HG03025 (cell line): ENCODE results near the gene EIF2AK2.
A peak's percentile ranks its signal among the peaks of the same experiment; 100 is the strongest.

Experiments used
- ATAC-seq: cut with Tn5 transposase; IDR thresholded peaks from one replicate; pipeline ENCODE4 v1.9.1; 2021; ENCODE audit warnings: mild to moderate bottlenecking, moderate library complexity; ENCODE audit not compliant: unreplicated experiment, low FRiP score

Gene EIF2AK2

DNA sequence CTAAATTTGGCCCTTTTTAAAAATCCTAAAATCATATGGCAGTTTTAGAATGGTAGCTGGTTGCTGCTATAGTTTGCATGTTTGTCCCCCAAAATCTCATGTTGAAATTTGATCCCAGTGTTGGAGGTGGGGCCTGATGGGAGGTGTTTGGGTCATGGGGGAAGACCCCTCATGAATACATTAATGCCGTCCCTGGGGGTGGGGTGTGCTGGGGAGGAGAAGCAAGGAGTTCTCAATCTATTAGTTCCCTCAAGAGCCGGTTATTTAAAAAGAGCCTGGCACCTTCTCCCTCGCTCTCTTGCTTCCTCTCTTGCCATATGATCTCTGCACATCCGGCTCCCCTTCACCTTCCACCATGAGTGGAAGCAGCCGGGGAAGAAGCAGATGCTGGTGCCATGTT, 51.6 kb downstream of the EIF2AK2 start:
- ATAC-seq: no peak

DNA sequence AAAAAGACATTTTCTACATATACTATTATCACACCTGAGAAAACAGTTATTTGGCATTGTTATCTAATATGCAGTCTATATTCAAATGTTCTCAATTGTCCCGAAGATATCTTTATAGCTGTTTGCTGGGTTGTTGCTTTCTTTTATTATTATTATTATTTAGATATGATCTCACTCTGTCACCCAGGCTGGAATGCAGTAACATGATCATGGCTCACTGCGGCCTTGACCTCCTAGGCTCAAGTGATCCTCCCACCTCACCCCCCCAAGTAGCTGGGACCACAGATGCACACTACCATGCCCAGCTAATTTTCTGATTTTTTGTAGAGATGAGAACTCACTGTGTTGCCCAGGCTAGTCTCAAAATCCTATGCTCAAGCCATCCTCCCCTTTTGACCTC, 52.6 kb downstream of the EIF2AK2 start:
- ATAC-seq: no peak

DNA sequence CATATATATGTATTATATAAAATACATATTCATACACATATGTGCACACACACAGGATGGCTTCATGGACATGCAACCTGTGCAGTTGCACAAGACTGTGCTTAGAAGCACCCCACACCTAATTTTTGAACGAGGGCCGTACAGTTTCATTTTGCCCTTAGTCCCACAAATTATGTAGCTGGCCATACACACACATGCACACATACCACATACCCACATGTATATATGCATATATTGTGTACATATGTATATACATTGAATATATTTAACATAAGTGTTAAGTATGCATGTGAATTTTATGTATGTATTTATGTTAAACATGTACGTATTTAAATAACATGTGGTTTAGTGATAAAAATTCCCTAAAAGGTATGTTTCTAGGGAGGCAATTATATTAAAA, 54.2 kb downstream of the EIF2AK2 start:
- ATAC-seq: no peak

DNA sequence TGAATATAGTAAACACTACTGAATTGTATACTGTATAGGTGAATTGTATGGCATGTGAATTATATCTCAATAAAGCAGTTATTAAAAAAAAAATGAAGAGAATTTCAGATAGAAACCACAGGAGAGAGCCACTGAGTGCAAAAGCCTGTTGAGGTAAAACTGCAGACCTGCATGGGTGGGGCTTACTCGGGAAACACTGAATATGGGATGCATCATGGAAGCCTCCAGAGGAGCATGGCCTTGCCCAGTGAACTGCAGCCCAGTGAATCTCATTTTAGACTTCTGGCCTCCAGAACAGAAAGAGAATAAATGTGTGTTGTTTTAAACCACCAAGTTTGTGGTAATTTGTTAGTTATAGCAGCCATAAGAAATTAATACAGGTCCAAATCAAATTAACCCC, 56.7 kb downstream of the EIF2AK2 start:
- ATAC-seq: no peak

DNA sequence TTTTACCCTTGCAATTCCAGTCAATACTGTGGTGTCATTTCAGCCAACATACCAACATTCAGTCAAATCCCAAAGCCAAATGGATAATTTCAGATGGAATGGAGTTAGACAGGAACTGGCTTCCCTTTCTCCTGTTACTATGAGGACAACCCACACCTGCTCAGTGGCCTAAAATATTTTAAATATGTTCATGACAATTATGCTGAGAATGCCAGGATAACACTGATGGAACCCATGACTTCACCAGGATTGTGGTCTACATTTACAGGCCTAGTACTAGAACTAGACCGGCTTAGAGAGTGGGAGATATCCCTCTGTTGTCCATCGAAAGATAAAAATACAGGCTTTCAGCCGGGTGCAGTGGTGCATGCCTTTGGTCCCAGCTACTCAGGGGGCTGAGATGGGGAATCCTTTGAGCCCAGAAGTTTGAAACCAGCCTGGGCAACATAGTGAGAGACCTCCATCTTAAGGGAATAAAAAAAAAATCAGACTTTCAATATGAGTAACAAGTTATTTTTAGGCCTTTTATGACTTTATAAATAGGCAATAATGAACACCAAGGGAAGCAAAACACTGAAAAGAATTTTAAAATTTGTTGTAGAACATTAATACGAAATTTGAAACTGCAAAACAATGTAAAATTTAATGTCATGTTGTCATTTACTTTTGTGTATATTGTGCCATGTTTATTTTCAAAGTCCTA, 58.2 kb downstream of the EIF2AK2 start:
- no peak for ATAC-seq

DNA sequence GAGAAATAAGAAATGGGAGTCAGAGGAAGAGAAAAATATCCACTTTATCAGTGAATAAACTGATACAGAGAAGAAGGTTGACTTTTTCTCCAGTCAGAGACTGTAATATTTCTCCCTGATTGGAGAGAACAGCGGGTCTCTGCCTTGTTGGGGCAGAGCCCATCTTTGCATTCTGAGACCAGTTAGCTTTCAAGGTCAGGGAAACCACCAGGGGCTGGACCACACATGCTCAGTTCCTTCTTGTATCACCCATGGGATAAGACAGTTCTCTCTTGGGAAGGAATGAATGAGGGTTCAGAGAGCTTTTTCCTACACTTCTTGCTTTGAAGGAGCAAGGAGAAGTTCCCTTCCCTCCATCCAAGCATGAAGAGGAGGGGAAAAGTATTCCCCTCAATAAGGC, 60.2 kb downstream of the EIF2AK2 start:
- no peak for ATAC-seq

DNA sequence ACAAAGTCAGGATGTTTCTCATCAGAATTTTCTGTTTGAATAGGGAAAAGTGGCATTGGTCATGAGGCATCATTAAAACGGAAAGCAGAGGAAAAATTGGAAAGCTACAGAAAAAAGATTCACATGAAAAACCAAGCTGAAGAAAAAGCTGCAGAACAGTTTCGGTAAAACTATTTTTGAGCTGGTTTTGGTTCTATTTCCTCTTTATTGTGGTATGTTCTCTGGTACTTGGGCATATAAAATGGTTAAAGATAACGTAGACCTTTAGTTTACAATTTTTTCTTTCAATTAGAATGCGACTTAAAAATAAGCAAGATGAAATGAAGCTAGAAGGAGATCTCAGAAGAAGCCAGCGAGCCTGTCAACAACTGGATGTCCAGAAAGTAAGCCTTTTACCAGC, 64.9 kb downstream of the EIF2AK2 start:
- ATAC-seq: peak; percentile 40

DNA sequence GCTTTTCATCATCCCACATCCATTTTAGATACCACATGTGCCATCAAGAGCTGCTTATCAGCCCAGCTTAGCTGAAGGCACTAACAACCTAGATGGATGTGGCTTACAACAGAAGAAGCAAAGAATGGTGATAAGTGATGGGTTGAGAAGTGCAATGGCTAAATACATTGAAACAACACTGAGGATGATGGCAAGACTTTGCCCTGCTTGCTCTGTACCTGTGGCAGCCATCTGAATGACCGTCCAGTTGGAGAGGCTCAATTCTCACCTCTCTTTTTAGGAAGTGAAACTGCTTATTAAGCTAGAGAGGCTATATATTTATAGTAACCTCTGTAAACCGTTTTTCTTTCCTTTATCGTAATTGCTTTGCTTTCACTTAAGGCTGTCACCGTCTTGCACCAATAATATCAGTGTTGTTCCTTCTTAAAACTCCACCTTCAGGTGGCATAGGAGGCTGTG, 66.7 kb downstream of the EIF2AK2 start:
- ATAC-seq: peak; percentile 76

DNA sequence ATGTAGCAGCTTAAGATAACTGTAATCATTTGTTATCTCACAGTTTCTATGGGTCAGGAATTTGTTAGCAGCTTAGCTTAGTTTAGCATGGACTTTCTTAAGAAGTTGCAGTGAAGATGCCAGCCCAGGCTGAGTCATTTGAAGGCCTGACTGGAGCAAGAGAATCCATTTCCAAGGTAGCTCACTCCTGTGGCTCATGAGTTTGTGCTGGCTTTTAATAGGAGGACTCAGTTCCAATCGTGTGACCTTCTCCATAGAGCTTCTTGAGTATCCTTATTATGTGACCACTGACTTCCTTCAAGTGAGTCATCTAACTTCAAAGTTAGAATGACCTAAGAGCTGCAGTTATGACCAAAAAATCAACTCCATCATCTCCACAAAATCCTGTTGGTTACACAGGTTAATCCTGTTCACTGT, 71.0 kb downstream of the EIF2AK2 start:
- ATAC-seq: no peak

DNA sequence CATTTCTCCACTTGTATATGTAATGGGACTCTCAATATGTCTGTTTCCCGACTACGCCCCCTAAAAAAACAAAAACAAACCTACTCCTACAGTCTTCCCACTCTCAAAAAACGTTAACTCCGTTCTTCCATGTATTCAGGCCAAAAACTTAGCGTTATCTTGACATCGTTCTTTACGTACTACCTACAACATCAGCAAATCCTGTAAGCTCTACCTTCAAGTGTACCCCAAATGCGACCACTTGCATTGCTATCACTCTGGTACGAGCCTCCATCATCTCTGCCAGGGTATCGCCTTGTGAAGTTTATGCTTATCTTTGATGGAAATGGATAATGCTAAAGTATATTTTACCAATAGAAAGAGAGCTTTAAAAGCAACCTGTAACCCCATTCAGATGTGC, 72.0 kb downstream of the EIF2AK2 start:
- no peak for ATAC-seq

DNA sequence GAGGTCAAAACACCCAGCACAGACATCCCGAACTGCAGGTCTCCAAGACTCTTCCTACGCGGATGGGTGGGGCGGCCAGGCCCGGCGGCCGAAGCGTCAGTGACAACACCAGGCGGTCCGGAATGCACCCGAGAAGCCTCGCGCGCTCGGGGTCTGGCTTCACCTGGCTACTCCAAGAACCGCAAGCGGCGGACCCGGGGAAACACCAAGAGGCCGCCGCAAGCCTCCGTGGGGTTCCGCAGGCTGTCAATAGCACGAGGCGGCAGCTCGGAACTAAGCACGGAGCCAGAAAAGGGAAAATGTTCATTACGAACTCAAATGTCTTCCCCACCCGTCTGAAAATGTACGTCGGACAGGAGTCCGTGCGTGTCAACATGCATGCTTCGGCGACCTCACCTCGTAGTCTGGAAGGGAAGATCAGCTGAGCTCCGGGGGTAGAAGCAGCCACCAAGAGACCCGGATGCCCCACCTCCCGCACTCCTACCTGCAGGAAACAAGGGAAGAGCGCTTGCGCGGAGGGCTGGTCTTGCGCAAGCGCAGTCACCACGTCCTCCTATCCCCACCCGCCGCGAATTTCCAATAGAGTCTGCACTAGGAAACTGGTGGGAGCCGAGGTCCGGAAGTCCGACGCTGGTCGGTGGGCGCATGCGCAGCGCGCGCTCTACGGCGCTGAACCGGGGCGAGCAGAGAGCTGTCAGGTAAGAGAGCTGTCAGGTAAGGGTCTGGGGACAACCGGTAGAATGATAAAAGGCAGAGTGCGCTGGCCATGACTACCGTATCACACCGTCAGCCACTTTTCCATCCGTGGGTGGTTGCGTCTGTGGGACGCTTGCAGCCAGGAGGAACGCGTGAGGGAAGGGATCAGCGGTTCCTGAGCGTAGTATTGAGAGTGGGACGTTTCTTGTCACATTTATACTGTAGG, 72.6 kb downstream of the EIF2AK2 start, which contains the start of the genes GPATCH11 and HEATR5B:
Gene GPATCH11 (plus strand): TSS at position 646 of the 922 bp plus-strand sequence. CDS start 3,864 bp downstream, outside the sequence.
Gene HEATR5B (minus strand): TSS at position 500 of the 922 bp plus-strand sequence. CDS start 958 bp downstream, outside the sequence.
- peak; percentile 81 for ATAC-seq

DNA sequence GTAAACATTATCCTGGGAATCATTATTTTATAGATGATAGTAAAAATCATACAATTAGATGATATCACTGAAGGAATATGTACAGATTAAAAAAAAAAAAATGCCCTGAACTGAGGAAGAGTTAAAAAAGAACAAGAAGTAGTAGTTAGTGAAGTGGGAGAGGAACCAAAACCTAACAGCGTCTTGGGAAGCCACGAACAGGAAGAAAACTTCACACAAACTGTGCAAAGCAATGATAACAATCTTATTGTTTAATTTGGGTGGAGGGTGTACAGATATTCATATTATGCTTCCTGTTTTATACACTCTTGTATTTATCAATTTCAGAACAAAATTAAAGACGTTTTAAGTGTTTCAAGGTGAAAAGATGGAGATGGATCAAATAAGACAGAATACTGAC, 76.1 kb downstream of the EIF2AK2 start:
- ATAC-seq: no peak

DNA sequence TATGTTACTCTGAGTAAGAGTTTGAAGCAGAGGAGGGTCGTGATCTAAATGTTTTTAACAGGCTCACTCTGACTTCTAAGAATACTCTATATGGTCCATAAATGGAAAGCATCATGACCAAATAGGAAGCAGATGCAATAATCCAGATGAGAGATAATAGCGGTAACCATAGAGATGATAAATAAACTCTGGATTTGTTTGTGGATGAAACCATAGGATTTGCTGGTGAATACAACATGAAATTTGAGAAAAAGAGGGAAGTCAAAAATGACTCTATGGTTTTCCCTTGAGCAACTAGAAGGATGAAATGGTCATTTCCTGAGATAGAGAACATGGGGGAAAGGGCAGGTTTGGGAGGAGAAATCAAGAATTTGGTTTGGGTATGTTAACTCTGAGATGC, 76.5 kb downstream of the EIF2AK2 start:
- no peak for ATAC-seq

DNA sequence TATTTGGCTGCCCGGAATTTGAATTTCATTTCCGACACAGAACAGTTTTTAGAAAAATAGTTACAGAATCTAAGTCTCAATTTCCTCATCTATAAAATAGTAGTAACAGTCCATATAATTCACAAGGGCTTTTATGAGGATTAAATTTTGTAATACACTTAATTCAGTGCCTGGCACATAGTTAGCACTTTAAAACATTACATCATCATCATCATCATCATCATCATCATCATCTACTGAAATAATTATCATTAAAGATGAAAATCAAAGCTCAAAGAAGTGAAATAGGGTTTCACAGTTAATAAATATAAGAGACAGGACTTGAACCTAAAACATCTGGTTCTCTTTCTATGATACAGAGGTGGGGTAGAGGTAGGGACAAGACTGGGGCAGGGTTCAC, 85.8 kb downstream of the EIF2AK2 start:
- ATAC-seq: no peak

DNA sequence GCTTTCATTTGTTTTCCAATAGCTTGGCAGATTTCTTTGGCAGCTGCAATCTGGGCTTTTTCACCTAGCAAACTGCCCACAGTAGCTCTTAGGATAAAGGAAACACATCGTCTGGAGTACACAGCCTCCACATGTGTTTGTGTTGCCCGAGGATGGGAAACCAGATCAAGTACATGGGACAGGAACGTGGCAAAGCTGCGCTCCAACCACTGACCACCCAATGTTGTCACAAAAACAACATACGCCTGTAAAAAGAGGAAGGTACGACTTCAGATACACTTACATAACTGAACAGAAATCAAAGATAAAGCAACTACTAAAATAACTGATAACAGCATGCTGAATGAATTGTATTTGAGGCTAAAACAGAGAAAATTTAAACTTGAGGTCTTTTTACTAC, 88.1 kb downstream of the EIF2AK2 start:
- no peak for ATAC-seq

DNA sequence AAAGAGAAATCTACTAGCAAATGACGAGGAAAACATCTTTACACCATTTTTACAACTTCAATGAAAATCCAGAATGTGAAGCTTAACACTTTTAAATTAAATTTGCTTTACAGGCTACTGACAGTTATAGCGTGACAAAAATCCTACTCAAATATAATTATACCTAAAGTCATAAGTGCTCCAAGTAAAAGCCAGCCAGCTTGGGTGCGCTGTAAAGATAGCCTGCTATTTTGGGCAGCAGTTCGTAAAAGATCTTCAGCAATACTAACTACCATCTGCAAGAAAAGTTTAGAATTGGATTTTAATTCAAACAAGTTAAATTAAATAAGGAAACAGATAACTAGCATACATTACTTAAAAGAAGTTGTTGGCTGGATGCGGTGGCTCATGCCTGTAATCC, 95.0 kb downstream of the EIF2AK2 start:
- ATAC-seq: no peak

DNA sequence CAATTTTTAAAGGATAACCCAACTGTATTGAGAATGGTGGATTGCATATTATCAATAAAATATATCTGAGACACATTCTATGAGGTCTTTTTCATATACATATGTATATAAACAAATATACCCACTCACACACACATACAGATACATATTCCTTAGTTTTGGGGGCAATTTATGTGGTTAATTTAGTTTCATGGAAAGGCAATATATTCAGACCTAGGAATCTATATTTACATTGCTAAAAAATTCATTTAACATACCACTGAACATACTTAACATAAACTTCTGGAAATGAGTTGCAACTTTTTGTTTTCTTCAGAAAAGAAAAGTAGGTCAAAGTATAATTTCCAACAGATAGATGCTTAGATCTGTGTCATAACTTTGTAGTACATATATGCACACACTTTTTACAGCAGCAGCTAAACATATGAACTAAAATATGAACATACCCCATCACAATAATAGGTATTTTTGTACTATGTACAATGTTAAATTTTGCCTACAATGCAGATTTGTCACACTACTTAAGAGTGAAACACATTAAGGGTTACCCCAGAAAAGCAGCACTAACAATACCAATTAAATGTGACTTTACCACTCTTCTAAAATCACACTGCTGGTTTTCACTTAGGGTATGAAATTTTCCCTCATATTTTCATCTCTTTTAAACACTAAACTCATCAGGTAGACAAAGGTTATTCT, 95.6 kb downstream of the EIF2AK2 start:
- no peak for ATAC-seq

DNA sequence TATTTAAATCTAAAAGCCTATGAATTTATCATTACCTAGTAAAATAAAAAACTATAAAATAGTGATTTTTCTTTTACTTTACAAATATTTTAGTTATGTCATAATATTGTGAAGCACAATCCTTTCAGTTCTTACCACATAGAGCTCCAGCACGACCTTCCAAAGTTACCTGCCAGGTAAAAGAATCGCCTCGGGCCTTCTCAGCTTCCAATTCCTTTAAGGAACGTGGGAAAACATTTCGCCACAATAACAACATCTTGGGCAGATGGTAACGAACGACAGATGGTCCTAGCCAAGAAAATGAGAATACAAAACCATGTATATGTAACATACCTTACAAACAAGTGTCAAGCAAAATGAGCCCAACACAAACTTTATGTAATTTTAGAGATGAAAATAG, 96.3 kb downstream of the EIF2AK2 start:
- no peak for ATAC-seq

DNA sequence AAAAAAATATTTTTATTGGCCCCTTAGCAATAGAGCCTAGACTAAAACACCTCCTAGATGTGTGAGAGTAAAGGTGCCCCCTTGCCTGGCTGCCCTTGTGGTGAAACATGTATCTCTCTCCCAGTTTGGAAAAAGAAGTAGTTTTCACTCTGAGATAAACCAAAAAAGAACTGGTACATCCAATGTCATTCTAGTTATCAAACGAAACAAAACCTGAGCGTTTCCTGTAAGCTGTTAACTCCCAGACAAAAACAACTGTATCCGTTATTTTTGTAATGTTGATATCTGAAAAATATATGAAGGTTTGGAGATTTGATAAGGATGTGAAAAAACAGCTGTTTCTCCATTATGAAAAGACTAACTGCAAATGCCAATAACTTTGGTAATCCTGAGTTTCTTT, 96.9 kb downstream of the EIF2AK2 start:
- ATAC-seq: no peak

DNA sequence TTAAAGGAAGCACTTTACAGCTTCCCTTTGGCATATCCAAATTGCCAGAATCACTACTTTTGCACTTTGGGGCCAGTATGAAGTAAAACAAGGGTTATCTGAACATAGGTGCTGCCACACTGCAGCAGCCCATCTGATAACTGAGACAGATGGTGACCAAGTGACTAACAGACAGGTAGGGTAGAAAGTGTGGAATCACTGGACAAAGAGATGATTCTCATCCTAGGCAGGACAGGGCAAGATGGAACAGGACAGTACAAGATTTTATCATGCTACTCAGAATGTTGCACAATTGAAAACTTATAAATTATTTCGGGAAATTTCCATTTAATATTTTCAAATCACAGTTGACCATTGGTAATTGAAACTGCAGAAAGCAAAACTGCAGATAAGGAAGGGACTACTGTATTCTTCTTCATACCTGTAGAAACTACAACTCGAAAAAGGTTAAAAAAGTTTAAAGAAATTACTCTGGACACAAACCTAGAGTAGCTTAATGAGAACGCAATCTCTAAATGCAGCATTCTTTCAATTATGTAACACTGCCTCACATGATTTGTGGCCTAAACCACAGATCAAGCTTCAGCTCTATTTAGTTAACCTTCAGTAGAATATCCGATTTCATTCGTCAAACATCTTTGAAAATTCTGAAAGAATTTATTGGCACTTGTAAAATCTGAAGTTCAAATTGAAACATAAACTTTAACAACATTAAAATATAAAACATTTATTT, 104.0 kb downstream of the EIF2AK2 start:
- ATAC-seq: no peak
